ENCODE results near the gene GNAZ. TPM values are rescaled to one million over a fixed set of nuclear protein-coding genes. Genes with fewer than 3 reads are reported as not detected.

GNAZ gene
- total RNA-seq, 2 experiments from 2014 or later: 0.35 to 0.37 TPM

- Mint-ChIP-seq H3K36me3 (ENCODE audit: low read depth) (no peaks in the 10 kb centered on the region), H3K27me3 (no peaks in the 10 kb centered on the region), H3K9me3 (no peaks in the 10 kb centered on the region), H3K4me1 (no peaks in the 10 kb centered on the region), H3K4me3 (no peak overlapping the region), H3K27ac (no peak overlapping the region)
- ChIA-PET POLR2A (no interaction called here), CTCF (no interaction called here)
- DNase-seq: no peak
These were observed 28.6 kb downstream of the GNAZ start for GRCh38 chr22:23098718-23099530.

GRCh38 chr22:23099531-23099804 is 29.1 kb downstream of the GNAZ start:
- no peak for DNase-seq
- Mint-ChIP-seq H3K36me3 (ENCODE audit: low read depth) (no peaks in the 10 kb centered on the region), H3K4me3 (no peak overlapping the region), H3K27me3 (no peaks in the 10 kb centered on the region), H3K27ac (no peak overlapping the region), H3K9me3 (no peaks in the 10 kb centered on the region), H3K4me1 (no peaks in the 10 kb centered on the region)
- CTCF ChIA-PET: interaction anchor here (1.2 kb wide), 1 partner anchor 354 kb away, joined by 4 read pairs; no protein-coding TSS in a partner anchor
- POLR2A ChIA-PET: no interaction called here

DNA sequence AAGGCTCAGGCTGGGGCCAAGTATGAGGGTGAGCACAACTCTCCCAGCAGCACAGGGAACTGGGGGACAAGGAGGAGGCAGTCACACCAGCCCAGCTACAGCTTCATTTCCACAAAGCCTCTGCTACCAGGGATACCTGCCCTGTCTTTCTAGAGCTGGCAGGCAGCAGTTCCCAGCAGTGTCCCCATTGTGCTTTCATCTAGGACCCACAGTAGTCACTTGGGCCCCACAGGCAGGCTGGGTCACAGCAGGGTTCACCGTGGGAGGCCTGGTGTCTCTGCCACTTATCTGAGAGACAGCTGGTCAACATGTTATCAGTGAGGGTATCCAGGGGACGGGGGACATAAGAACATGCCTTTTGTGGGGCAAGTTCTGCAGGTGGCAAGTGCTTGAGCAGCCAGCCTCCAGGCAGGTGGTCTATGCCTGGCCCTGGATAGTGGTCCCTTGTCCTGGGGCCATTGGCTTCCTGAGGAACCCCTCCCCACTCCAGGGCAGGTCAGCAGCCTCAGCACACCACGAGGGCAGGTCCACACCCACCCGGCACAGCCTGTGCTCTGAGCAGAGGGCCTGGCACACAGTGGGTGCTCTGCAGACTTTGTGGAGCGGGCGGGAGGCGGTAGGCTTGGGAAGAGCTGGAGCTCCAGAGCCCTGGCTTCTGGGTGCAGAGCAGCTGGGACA is 29.9 kb downstream of the GNAZ start:
- DNase-seq: no peak
- ChIA-PET POLR2A (interaction anchor here (0.5 kb wide), 1 partner anchor 276 kb away, joined by 3 read pairs; no protein-coding TSS in a partner anchor), CTCF (interaction anchor here (0.7 to 1.2 kb wide), 3 partner anchors 8 to 355 kb away, joined by 3 to 4 read pairs (median 4); no protein-coding TSS in a partner anchor)
- no peaks in the 10 kb centered on the region for H3K36me3 Mint-ChIP-seq (ENCODE audit: low read depth)
- no peak overlapping the region for H3K4me3 Mint-ChIP-seq
- H3K4me1 Mint-ChIP-seq: no peaks in the 10 kb centered on the region
- H3K27ac Mint-ChIP-seq: peak overlapping the region; percentile 36
- no peaks in the 10 kb centered on the region for H3K27me3 Mint-ChIP-seq
- H3K9me3 Mint-ChIP-seq: no peaks in the 10 kb centered on the region

GRCh38 chr22:23101524-23101923 is 31.2 kb downstream of the GNAZ start:
- ChIA-PET POLR2A (no interaction called here), CTCF (no interaction called here)
- no peaks in the 10 kb centered on the region for H3K27me3 Mint-ChIP-seq
- no peak overlapping the region for H3K27ac Mint-ChIP-seq
- DNase-seq: no peak
- no peaks in the 10 kb centered on the region for H3K4me1 Mint-ChIP-seq
- no peaks in the 10 kb centered on the region for H3K36me3 Mint-ChIP-seq (ENCODE audit: low read depth)
- H3K4me3 Mint-ChIP-seq: no peak overlapping the region
- H3K9me3 Mint-ChIP-seq: no peaks in the 10 kb centered on the region

DNA sequence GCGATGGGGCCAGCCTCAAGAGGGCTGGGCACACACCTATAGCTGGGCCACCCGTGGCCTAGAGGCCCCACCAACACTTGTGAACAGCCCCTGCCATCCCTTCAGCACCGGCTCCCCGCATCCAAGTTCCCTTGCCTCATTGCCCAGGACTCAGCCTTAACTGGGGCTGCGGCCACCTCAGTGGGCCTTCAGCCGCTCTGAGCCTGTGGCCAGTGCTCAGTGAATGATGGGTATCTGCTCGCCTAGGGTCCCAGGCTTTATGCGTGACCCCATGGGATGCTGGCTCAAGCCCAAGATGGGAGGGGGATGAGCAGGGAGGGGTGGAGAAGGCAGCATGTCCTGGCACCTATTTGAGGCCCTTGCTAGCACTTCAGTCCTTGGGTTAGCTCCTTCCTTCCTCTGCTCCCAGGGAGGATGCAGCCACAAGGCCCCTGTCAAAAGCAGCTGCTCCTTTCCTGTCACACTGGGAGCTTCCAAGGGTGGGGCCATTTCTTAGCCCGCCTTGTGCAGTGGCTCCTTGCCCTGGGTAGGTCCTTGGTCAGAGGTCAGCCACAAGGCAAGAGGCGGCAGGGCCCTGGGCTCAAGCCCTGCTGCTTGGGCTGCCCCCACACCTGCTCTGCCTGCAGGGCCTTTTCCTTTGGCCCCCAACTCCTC is 31.8 kb downstream of the GNAZ start:
- CTCF ChIA-PET: no interaction called here
- Mint-ChIP-seq H3K27me3 (no peaks in the 10 kb centered on the region), H3K4me3 (no peak overlapping the region), H3K27ac (no peak overlapping the region), H3K4me1 (no peaks in the 10 kb centered on the region), H3K36me3 (ENCODE audit: low read depth) (no peaks in the 10 kb centered on the region), H3K9me3 (no peaks in the 10 kb centered on the region)
- DNase-seq: no peak
- POLR2A ChIA-PET: no interaction called here

GRCh38 chr22:23102776-23103175 is 32.5 kb downstream of the GNAZ start:
- ChIA-PET CTCF (no interaction called here), POLR2A (no interaction called here)
- Mint-ChIP-seq H3K27me3 (no peaks in the 10 kb centered on the region), H3K9me3 (no peaks in the 10 kb centered on the region), H3K4me3 (no peak overlapping the region), H3K27ac (no peak overlapping the region), H3K36me3 (ENCODE audit: low read depth) (no peaks in the 10 kb centered on the region), H3K4me1 (no peaks in the 10 kb centered on the region)
- no peak for DNase-seq

DNA sequence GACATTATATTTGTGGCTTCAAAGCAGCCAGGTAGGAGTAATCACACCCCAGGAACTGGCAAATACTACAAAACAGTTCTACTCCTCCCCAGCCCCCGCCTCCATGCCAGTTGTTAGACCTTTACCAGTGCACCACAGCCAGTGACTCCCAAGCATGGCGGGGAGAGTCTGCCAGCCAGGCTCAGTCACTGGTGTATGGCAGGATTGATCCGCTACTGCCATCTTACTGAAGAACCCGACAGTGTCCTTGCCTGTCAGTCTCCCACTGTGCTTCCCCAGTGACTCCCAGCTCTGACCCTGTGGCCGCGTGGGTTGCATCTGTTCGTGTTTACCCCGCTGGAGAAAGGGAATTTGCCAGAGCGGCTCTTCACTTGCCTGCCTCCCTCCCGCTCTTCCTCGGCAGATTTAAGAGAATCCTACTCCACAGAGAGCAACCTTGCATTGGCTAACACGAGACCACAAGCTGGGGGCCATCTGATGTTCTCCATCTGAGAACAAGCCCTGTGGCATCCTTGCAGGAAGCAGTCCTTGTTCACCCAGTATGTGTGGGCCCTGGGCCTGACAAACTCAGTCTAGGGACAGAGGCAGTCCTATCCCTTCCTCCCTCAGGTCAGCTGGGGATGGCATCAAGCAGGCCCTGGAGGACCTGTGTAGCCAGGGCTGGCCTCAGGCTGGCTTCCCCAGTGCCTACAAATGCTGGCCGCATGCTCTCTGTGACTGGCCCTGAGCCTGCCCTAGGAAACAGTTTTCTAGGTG is 33.1 kb downstream of the GNAZ start:
- Mint-ChIP-seq H3K27ac (no peak overlapping the region), H3K9me3 (no peaks in the 10 kb centered on the region), H3K27me3 (no peaks in the 10 kb centered on the region), H3K4me3 (no peak overlapping the region), H3K4me1 (no peaks in the 10 kb centered on the region), H3K36me3 (ENCODE audit: low read depth) (no peaks in the 10 kb centered on the region)
- ChIA-PET CTCF (no interaction called here), POLR2A (no interaction called here)
- no peak for DNase-seq

- no peak for DNase-seq
- ChIA-PET POLR2A (no interaction called here), CTCF (interaction anchor here (1.7 kb wide), 1 partner anchor 9 kb away, joined by 4 read pairs; no protein-coding TSS in a partner anchor)
- Mint-ChIP-seq H3K4me3 (no peak overlapping the region), H3K4me1 (no peaks in the 10 kb centered on the region), H3K27ac (no peak overlapping the region), H3K36me3 (ENCODE audit: low read depth) (no peaks in the 10 kb centered on the region), H3K27me3 (no peaks in the 10 kb centered on the region), H3K9me3 (no peaks in the 10 kb centered on the region)
These were observed 34.1 kb downstream of the GNAZ start for GRCh38 chr22:23104187-23104971.

DNA sequence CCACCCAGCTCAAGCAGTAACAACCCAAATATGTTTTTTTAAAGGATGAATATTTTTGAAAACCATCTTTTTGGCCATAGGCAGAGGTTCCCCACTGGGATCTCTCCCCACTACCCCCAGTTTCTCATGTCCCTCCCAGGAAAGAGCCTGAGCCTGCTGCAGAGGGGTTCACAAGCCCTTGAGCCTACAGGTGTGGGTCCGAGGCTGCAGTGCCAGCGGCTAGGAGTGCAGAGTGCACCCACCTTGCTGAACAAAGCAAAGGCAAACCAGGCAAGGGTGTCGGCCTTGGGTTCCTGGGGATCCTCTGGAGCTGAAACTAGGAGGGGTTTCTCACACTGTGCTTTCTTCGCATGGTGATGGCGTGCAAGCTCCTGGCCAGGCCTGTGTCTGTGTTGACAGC is 35.0 kb downstream of the GNAZ start:
- POLR2A ChIA-PET: no interaction called here
- no peaks in the 10 kb centered on the region for H3K27me3 Mint-ChIP-seq
- no peaks in the 10 kb centered on the region for H3K4me1 Mint-ChIP-seq
- no peaks in the 10 kb centered on the region for H3K36me3 Mint-ChIP-seq (ENCODE audit: low read depth)
- H3K4me3 Mint-ChIP-seq: no peak overlapping the region
- CTCF ChIA-PET: interaction anchor here (1.1 to 1.7 kb wide), 3 partner anchors 10 to 16 kb away, joined by 3 to 4 read pairs (median 4); no protein-coding TSS in a partner anchor
- no peak for DNase-seq
- H3K9me3 Mint-ChIP-seq: no peaks in the 10 kb centered on the region
- no peak overlapping the region for H3K27ac Mint-ChIP-seq

- Mint-ChIP-seq H3K4me1 (no peaks in the 10 kb centered on the region), H3K4me3 (no peak overlapping the region), H3K27me3 (no peaks in the 10 kb centered on the region), H3K36me3 (ENCODE audit: low read depth) (no peaks in the 10 kb centered on the region), H3K9me3 (no peaks in the 10 kb centered on the region), H3K27ac (no peak overlapping the region)
- DNase-seq: no peak
- ChIA-PET POLR2A (no interaction called here), CTCF (interaction anchor here (1.1 to 1.7 kb wide), 3 partner anchors 10 to 16 kb away, joined by 3 to 4 read pairs (median 4); no protein-coding TSS in a partner anchor)
These were observed 35.6 kb downstream of the GNAZ start for GRCh38 chr22:23105919-23106318.

GRCh38 chr22:23106344-23106743 is 36.0 kb downstream of the GNAZ start:
- Mint-ChIP-seq H3K36me3 (ENCODE audit: low read depth) (no peaks in the 10 kb centered on the region), H3K27me3 (no peaks in the 10 kb centered on the region), H3K27ac (no peak overlapping the region), H3K9me3 (no peaks in the 10 kb centered on the region), H3K4me1 (no peaks in the 10 kb centered on the region), H3K4me3 (no peak overlapping the region)
- ChIA-PET CTCF (interaction anchor here (1.3 kb wide), 1 partner anchor 10 kb away, joined by 4 read pairs; no protein-coding TSS in a partner anchor), POLR2A (no interaction called here)
- no peak for DNase-seq

GRCh38 chr22:23106906-23107367 is 36.6 kb downstream of the GNAZ start:
- CTCF ChIA-PET: no interaction called here
- no peak overlapping the region for H3K4me3 Mint-ChIP-seq
- no peak overlapping the region for H3K27ac Mint-ChIP-seq
- H3K36me3 Mint-ChIP-seq (ENCODE audit: low read depth): no peaks in the 10 kb centered on the region
- H3K9me3 Mint-ChIP-seq: no peaks in the 10 kb centered on the region
- DNase-seq: no peak
- no peaks in the 10 kb centered on the region for H3K27me3 Mint-ChIP-seq
- POLR2A ChIA-PET: no interaction called here
- H3K4me1 Mint-ChIP-seq: no peaks in the 10 kb centered on the region
